SK-N-MC (cell line): ENCODE results near the gene MINAR2.

ENCODE experiments used
- EZH2 ChIP-seq: fragments of 200-600 bp; sonication (generic); IDR thresholded peaks from one replicate; pipeline ENCODE4 v1.6.1; 2017; ENCODE audit warnings: antibody characterized with exemption
- FOXP2 ChIP-seq: optimal IDR thresholded peaks from 2 replicates; pipeline ENCODE3; 2011; ENCODE audit warnings: mild to moderate bottlenecking, moderate library complexity; ENCODE audit not compliant: insufficient read depth; ENCODE audit errors: extremely low read length, control extremely low read depth
- POLR2AphosphoS5 ChIP-seq: IDR thresholded peaks from 2 replicates; pipeline ENCODE4 v1.6.1; 2012; ENCODE audit warnings: mild to moderate bottlenecking, low read depth, low read length, borderline replicate concordance

- TF ChIP-seq EZH2, result no peak
- TF ChIP-seq POLR2AphosphoS5, result no peak
- no peak for TF ChIP-seq FOXP2
Measured at GRCh38 chr5:129781594-129781993, 33.7 kb downstream of the MINAR2 start.
